GM18507 (cell line): ENCODE results near the gene SYVN1.
A peak's percentile ranks its signal among the peaks of the same experiment; 100 is the strongest.
"Not testable (repeated sequence)": the region's sequence is repeated elsewhere in the genome, so short reads cannot be mapped to it uniquely, and the experiment has no call there.

ENCODE experiments used
- DNase-seq: peaks from one replicate; pipeline ENCODE4 v3.0.0; 2011; ENCODE audit warnings: low read depth; ENCODE audit not compliant: insufficient read length; ENCODE audit errors: extremely low spot score
- FAIRE-seq: peaks from 2 replicates; lab custom pipeline; 2011; peaks lifted over from hg19 to GRCh38; lab: Jason Lieb, UNC

SYVN1 gene

DNA sequence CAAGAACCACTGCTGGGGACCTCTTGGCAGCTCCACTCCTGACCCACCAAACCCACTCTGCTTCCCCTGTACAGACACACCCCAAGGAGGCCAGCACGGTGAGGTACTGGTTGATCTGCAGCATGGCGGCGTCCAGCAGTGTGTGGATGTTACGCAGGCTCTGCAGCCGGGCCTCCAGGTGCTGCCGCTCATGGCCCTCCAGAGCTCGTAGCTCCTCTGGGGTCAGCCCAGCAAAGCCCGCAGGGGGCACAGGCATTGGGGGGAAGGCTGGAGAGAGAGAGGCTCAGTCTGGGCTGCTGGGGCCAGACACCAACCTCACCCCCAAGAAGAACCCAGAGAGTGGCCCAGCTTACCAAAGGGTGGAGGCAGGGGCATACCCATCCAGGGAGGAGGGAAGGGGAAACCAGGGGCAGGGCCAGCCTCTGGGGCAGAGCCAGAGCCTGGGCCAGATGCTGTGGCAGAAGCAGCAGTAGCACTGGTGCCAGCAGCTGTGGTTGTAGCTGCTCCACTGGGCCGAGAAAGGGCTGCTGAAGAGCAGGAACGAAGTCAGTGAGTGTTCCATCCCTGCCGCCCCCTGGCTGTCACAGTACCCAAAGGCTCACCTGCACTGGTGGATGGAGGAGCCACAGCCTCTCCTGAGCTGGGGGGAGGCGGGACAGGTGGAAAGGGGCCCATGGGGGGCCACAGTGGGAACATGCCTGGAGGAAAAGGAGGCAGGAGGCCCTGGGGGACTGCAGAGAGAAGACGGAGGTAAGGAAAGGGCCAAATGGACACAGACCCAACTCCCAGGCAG is 4.5 kb downstream of the SYVN1 start:
- DNase-seq (no peak), FAIRE-seq (no peak)

DNA sequence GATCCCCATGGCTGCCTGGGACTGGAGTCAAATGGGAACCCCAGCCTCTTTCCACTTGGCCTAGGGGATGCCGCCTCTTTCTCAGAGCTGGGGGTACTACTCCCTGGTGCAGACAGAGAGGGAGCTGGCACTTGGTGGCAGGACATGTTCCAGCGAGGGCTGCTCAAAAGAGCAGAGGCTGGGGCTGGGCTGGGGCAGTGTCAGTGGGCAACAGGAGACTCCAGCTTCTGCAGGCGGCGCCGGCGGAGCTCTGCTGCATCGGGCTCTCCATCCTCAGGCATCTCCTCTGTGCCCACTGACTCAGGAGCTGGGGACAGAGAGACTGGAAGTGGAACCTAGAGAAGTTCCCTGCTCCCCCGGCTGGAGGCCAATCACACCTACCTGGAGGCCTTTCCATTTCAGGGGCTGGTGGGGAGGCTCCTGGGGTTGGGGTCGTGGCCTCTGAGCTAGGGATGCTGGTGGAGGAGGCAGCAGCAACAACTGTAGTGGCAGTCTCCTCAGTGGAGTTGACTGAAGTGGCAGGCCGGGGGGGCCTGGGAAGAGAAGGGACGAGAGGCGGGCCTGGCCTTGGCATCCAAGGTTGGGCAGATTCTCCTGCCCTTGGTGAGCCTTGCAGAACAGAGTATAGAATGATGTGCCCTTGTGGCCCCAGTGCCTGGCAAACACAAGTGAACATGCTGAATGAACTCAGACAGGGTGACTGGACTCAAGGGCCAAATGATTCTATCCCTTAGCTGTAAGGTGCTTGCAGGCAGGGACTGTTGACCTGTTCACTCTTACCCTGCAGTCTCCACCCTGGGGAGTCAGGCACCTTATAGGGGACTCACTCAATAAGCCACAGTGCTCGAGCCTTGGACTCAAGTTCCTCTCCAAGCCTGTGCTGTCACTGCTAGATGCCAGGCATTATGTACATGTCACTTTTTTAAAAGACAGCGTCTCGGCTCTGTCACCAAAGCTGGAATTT is 5.9 kb downstream of the SYVN1 start:
- DNase-seq (no peak), FAIRE-seq (no peak)

GRCh38 chr11:65127473-65128181 is 6.7 kb downstream of the SYVN1 start:
- DNase-seq (no peak), FAIRE-seq (no peak)

DNA sequence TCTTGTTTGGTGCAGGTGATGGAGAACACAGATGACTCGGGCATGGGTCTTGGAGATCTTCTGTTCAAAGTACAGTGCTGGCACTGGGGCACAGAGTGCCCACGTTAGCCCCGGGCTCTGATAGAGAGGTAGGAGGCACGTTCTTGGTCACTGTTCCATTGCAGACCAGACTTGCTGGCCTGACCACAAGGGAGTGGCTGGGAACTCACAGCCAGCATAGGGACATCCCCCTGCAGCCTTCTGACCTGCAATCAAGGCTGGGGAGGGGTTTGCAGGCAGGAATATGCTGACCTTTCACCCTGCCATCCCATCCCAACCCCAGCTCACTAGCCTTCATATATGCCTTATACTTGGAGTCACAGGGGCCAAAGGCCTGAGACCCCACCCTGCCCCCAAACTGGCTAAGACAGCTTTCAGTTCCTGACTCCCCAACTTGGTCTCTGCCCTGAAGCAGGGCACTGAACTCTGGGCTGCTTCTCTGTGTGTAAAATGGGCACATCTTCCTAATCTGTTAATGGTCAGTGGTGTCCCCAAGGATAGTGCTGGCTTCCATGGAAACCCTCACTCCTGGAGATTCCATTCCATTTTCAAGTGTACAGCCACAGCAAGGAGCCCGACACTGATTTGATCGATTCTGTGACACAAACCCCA is 7.6 kb downstream of the SYVN1 start:
- DNase-seq, result no peak
- no peak for FAIRE-seq

DNA sequence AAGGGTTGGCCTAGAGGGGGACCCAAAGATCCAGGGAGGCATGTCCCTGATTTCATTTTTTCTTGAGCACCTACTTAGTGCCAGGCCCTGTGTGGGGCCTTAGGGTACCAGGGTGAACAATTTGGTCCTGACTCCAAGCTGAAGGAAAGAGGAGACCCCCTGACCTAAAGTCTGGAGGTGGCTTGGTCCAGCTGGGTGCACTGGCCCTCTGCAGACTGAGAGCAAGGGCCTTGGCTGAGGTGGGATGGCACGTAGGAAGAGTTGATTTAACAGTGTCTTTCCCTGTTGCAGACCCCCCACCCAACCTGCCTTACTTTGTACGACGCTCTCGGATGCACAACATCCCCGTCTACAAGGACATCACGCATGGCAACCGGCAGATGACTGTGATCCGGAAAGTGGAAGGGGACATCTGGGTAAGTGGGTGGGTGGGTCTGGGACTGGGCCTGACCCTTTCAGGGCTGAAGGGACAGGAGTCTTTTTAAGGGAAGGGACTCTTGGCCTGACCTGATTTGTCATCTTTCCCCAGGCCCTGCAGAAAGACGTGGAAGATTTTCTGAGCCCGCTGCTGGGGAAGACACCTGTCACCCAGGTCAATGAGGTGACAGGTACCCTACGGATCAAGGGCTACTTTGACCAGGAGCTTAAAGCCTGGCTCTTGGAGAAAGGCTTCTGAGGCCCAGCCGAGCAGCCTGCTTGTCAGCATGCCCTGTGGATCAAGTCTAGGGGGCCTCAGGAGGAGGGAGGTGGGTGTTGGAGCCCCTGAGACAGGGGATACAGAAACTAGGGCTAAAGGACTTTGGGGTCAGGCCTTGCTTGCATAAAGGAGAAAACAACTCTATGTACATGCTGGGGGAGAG is 8.9 kb downstream of the SYVN1 start:
- no peak for DNase-seq
- no peak for FAIRE-seq

- DNase-seq (no peak), FAIRE-seq (no peak)
Observed at GRCh38 chr11:65124480-65125196, 9.7 kb downstream of the SYVN1 start.

- FAIRE-seq, result peak; percentile 98
Observed at GRCh38 chr11:65121865-65122696, 12.2 kb downstream of the SYVN1 start, which contains the start of the genes FAU and MRPL49. Gene FAU, minus strand, starts transcription at chr11:65122134. Its CDS starts 321 bp downstream, at chr11:65121813. Gene MRPL49, plus strand, starts transcription at chr11:65122321. Its CDS starts 26 bp downstream, at chr11:65122347.

GRCh38 chr11:65121447-65121864 is 12.9 kb downstream of the SYVN1 start:
- DNase-seq (no peak), FAIRE-seq (no peak)

More at GRCh38 chr11:65121865-65122696, 12.2 kb downstream of the SYVN1 start, which contains the start of the genes FAU and MRPL49:
- peak; percentile 90 for DNase-seq

DNA sequence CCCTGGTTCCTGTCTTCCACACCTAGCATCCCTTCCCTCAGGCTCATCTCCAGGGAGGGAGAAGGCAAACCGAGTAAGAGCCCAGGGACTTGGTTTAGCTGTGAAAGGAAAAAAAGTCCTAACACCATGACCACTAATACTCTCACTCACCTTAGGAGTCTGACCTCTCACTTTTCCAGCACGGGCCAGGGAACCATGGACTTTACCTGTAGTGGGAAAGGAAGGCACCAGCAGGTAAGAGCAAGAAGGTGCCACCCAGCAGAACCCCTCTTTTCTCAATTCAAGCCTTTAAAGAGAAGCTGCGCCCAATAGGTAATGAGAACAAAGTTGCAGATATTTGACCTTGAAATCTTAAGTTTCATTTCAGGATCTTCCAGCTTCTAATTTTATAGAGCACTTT is 13.5 kb downstream of the SYVN1 start:
- DNase-seq (no peak), FAIRE-seq (no peak)

DNA sequence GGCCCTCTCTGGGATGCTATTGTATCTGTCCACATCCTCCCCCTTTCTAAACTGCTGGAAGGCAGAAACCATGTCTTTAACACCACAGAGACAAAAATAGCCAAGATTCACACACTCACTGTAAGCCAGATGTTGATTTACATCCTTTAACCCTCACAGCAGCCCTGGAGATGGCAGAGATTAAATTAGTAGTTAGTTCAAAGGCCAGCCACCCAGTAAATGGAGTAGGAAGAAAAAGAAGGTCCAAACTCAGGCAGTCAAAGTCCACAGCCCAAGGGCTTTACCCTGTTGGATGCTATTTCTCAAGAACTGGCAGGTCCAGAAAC is 14.7 kb downstream of the SYVN1 start:
- DNase-seq, result no peak
- FAIRE-seq, result no peak

- not testable (repeated sequence) for FAIRE-seq, DNase-seq
Observed at GRCh38 chr11:65118891-65119669, 15.2 kb downstream of the SYVN1 start.

- FAIRE-seq (no peak), DNase-seq (no peak)
Observed at GRCh38 chr11:65118097-65118837, 16.1 kb downstream of the SYVN1 start.

- FAIRE-seq, result peak; percentile 99
- peak; percentile 82 for DNase-seq
Observed at GRCh38 chr11:65117206-65118096, 16.9 kb downstream of the SYVN1 start, which contains the start of gene ZNHIT2. Gene ZNHIT2, minus strand, starts transcription at chr11:65117701. Its CDS starts 48 bp downstream, at chr11:65117653.

- no peak for FAIRE-seq
- DNase-seq, result no peak
Observed at GRCh38 chr11:65116370-65117205, 17.7 kb downstream of the SYVN1 start.
